HG03066 (cell line): ENCODE results near the gene NEK6.

Experiments
- ATAC-seq: cut with Tn5 transposase; IDR thresholded peaks from one replicate; pipeline ENCODE4 v1.9.1; 2021; ENCODE audit warnings: low read depth; ENCODE audit not compliant: unreplicated experiment

Gene NEK6

DNA sequence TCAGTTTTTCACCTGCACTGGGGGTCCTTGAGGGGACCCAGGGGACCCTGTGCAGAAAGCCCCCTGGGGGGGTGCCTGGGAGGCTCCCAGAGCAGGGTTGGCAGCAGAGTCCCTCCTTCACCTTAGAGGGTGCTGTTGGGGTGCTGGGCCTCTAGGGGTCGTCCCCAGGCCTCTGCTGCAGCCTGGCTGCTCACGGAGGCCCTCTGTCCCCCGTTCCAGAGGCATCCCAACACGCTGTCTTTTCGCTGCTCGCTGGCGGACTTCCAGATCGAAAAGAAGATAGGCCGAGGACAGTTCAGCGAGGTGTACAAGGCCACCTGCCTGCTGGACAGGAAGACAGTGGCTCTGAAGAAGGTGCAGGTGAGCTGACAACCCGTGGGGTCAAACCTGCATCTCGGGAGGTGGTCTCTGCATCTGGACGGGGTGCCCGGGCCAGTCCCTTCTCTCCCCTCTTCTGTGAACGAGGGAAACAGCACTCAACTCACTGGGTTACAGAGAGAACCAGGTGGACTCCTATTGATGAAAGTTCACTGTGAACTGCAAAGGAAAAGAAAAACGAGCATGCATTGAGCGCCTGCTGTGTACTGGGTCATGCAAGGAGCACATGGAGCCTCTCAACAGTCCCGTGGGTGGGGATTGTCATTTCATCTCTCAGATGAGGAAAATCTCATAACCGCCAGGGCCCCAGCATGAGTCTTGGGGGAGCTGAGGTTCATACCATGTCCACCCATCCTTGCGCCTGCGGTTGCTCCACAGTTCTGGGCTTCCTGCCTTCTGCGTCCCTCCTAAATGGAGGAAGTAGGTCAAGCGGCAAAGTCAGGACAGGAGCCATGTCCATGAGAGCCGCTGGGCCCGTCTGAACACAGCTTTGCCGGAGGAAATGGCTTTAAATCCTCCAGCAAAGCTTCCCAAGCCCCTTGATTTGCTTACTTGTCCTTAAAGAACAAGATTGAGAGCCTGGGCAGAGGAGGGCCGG, 54.8 kb downstream of the NEK6 start:
- ATAC-seq, result no peak

DNA sequence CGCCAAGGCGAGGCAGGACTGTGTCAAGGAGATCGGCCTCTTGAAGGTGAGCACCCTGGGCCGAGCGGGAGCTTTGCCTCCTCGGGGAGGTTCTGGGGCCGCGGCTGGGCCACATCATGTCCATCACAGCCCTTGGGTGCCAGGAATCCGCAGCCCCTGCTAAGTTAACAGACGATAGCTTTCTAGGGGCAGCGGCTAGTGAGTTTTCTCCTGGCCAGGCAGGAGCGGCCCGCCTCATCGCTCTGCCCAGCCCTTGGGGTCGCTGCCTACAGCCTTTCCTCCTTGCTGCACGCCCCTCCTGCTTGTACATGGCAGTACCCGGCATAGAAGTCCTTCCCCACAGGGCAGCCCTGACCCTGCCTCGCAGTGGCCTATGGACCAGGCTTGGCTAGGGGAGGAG, 56.2 kb downstream of the NEK6 start:
- ATAC-seq, result no peak

- ATAC-seq, result no peak
Measured at GRCh38 chr9:124315882-124316281, 58.1 kb downstream of the NEK6 start.

- no peak for ATAC-seq
Measured at GRCh38 chr9:124320062-124320973, 62.6 kb downstream of the NEK6 start.

DNA sequence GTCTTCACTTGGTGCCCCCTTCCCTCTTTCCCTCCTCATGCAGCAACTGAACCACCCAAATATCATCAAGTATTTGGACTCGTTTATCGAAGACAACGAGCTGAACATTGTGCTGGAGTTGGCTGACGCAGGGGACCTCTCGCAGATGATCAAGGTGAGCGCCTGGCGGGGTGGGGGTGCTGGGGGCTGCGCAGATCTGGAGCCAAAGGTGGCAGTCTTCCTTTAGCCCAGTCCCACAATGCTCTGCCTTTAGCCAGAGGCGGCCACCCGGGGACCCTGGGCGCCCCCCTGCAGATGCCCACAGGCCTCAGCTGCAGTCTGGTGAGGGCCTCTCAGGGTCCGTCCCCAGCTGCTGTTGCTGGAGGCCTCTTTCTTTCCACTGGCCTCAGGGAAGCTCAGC, 63.7 kb downstream of the NEK6 start:
- ATAC-seq, result no peak

GRCh38 chr9:124321935-124322334, 64.2 kb downstream of the NEK6 start:
- ATAC-seq, result no peak

GRCh38 chr9:124322618-124323432, 65.1 kb downstream of the NEK6 start:
- no peak for ATAC-seq

DNA sequence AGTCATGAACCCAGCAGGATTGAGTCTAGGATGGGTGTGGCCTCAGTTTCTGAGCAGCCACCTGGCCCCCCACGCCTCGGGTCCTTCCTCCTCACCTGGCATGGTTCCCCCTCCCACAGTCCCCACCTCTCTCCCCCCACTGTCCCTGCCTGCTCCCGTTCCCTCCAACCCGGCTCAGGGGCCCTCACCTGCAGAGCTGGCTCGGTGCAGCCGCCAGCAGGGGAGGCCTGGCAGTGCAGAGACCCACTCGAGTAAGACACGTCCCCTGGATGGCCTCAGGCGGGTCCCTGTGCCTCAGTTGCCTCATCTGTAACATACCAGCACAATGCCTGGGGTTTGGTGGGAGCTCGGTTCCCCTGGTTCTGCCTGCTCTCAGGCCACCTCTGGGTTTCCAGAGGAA, 66.2 kb downstream of the NEK6 start:
- no peak for ATAC-seq

DNA sequence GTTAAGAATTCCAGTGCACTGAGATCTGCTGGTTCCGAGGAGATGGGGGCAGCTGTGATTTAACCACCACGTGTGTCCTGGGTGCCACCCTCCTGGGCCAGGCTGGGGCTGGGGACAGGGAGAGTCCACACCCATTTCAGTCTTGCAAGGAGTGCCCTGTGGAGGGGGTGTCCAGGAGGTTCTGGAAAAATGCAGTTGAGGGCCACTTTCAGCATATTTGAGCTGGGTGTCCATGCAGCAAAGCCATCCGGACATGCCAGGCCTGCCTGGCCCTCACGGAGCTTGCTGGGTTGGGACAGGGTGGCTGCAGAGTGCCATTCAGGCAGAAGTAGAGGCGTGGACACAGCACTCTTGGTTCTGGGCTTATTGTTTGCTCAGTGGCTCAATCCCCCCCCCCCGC, 68.1 kb downstream of the NEK6 start:
- ATAC-seq, result no peak

- ATAC-seq, result no peak
Measured at GRCh38 chr9:124326378-124326777, 68.6 kb downstream of the NEK6 start.

- ATAC-seq, result no peak
Measured at GRCh38 chr9:124327491-124327890, 69.7 kb downstream of the NEK6 start.

GRCh38 chr9:124328285-124328684, 70.5 kb downstream of the NEK6 start:
- no peak for ATAC-seq

DNA sequence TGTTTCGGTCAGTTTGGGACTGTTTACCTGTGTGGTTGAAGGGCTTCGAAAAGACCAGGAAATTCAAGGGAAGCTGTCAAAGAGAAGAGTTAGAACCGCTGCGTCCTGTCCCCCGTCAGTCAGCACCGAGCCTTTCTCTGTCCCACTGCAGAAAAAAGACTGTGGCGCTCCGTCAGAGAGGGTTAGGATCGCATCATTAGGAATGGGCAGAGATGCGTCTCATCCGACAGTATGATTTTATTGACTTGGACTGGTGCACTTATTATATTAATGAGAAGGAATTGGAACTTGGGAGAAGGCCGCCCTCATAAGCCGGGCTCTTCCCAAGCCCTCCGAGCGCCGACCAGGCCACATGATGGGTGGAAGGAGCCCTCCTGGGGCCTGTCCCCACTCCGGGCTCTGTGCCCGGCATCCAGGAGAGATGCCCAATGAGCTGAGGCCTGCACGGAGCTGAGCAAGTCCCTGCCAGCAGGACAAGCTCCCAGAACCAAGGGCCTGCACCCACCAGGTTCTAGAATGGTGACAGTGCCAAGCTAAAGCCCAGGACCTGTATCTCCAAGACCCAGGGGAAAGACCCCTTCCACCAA, 71.5 kb downstream of the NEK6 start:
- no peak for ATAC-seq

DNA sequence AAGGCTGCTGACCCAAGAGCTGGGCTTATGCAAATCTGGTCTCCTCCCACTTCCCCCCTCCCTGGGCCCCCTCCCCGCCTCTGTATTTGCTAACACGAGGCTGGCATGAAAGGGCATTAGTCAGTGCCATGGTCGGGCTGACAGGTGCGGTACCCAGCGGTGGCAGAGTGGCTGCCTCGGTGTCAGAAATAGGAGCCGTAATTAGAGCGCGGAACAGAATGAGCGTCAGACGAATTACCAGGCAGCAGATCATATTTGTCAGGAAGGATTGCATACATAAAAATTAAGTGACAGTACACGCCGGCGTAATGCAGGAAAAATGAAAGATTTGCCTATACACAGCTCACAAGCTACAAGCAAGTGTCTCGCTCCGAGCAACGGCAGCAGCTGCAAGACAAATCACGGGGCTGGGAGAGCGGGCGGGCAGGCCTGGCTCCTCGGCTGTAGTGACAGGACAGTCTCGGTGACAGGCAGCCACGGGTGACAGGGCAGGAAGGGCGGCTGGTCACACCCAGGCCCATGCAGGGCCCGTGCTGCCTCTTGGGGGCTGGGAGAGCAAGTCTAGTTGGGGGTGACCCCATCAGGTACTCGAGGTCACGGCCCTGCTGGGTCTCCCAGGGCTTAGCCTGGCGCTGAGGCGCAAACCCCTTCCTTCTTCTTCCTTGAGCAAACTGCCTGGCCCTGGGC, 72.4 kb downstream of the NEK6 start:
- no peak for ATAC-seq

- ATAC-seq, result no peak
Measured at GRCh38 chr9:124331580-124331979, 73.8 kb downstream of the NEK6 start.

- no peak for ATAC-seq
Measured at GRCh38 chr9:124332361-124333202, 74.8 kb downstream of the NEK6 start.

- no peak for ATAC-seq
Measured at GRCh38 chr9:124333203-124333579, 75.4 kb downstream of the NEK6 start.

GRCh38 chr9:124334568-124335319, 77.0 kb downstream of the NEK6 start:
- ATAC-seq, result no peak
